ENCODE data around the gene FRY. TPM values are rescaled to one million over a fixed set of nuclear protein-coding genes. Genes with fewer than 3 reads are reported as not detected.

FRY gene
- total RNA-seq, 4 donors from 2014 or later = 21.1 to 89.7 (median 34.4) TPM

DNA sequence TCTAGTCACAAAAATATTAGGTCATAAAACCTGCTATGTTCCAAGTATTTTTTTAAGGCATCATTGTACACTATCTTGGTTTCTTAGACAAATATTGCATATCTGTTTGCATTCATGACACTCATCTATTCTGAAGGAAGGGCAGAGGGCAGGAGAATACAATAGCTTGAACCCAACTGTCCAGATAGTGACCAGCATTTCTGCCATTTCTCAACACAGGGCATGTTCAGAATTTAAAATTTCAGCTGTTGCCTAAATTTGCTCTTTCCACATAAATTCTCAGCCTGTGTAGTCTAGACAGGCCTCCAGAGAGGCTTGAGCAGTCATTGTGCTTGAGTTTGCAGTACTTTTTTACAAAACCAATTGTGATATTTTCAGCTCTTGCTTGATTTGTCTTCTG is 164.1 kb downstream of the FRY start:
- DNase-seq (ENCODE audit: low spot score) (no peak), ATAC-seq (ENCODE audit: low FRiP score) (no peak)
- TF ChIP-seq, protein P1, sequence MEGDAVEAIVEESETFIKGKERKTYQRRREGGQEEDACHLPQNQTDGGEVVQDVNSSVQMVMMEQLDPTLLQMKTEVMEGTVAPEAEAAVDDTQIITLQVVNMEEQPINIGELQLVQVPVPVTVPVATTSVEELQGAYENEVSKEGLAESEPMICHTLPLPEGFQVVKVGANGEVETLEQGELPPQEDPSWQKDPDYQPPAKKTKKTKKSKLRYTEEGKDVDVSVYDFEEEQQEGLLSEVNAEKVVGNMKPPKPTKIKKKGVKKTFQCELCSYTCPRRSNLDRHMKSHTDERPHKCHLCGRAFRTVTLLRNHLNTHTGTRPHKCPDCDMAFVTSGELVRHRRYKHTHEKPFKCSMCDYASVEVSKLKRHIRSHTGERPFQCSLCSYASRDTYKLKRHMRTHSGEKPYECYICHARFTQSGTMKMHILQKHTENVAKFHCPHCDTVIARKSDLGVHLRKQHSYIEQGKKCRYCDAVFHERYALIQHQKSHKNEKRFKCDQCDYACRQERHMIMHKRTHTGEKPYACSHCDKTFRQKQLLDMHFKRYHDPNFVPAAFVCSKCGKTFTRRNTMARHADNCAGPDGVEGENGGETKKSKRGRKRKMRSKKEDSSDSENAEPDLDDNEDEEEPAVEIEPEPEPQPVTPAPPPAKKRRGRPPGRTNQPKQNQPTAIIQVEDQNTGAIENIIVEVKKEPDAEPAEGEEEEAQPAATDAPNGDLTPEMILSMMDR (IDR thresholded peaks at IDR 0.05) = no peak

DNA sequence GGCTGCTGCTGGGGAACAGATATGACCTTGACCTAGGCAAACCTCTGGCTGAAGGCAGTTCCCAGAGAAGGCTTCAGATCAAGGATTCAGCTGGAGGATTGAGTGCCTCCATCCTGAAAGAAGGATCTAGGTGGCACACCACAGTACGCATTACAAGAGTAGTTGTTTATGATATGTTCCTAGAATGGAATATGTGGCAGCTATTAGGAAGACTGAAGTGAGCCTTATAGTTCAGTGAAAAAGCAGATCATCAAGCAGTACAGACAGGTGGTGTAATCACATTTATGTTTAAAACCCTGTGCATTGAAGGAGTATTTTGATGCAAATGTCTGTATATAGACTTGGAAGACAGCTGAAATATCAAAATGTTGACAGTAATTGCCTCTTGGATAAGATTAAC is 167.6 kb downstream of the FRY start:
- no peak for DNase-seq (ENCODE audit: low spot score)
- TF ChIP-seq, protein P1 (IDR thresholded peaks at IDR 0.05) = no peak
- no peak for ATAC-seq (ENCODE audit: low FRiP score)

DNA sequence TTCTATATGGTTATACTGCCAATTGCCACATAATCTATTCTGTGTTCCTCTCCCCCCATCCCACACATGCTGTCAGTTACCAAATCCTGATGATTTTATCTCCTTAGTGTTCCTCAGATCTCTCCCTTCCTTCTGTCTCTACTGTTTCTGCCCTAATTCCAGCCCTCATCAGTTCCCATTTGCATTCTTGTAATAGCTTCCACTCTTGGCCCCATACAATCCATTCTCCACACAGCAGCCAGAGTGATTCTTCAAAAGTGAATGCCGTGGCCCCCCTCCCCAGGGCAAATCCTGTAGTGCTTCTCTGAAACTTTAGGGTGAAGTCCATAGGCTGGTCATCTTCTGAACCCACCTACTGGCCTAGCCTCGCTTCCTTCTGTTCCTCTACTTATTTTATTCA is 169.2 kb downstream of the FRY start:
- ATAC-seq (ENCODE audit: low FRiP score) = no peak

DNA sequence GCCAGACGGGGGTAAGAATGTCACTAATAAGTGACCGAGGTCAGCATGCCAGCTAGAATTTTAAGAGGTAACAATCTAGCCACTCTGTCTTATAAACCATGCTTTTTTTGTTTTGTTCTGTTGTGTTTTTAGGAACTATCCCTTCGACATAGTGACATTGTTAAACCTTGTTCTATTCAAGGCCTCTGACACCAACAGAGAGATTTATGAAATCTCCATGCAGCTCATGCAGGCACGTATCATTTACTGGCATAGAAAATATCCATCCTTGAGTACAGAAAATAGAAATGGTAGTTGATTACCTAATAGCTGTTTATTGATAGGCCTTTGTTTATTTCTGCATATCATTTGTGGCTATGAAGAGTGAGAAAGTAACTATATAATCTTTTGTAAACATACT is 170.2 kb downstream of the FRY start:
- TF ChIP-seq, protein P1 (IDR thresholded peaks at IDR 0.05) = no peak
- no peak for DNase-seq (ENCODE audit: low spot score)
- ATAC-seq (ENCODE audit: low FRiP score) = no peak

More for the DNA sequence above, 169.2 kb downstream of the FRY start:
- no peak for DNase-seq (ENCODE audit: low spot score)
- TF ChIP-seq, protein P1 (IDR thresholded peaks at IDR 0.05) = no peak

DNA sequence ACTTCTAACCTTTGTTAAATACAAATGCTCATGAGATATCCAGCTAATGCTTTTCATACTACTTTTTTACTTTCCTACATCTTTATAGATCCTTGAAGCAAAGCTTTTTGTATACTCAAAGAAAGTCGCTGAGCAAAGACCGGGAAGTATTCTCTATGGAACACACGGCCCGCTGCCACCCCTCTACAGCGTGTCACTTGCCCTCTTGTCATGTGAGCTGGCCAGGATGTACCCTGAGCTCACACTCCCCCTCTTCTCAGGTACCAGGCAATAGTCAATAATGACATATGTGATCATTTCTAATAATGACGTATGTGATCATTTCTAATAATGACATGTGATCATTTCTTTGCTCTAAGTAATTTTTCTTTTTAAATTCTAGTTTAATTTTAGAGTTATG is 170.7 kb downstream of the FRY start:
- TF ChIP-seq, protein P1 (IDR thresholded peaks at IDR 0.05) = no peak
- ATAC-seq (ENCODE audit: low FRiP score) (no peak), DNase-seq (ENCODE audit: low spot score) (no peak)

DNA sequence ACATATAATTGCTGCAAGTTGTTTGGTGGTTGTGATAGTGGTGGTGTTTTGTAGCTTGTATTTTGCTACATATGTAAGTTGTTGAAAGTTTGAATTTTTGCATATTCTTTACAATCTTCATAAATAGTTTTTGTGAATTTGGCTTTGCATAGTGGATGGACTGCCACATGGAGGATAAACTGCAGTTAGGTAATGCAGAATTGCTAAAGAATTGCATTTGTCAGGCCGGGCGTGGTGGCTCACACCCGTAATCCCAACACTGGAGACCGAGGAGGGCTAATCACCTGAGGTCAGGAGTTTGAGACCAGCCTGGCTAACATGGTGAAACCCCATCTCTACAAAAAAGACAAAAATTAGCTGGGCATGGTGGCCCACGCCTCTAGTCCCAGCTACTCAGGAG is 171.6 kb downstream of the FRY start:
- no peak for DNase-seq (ENCODE audit: low spot score)

DNA sequence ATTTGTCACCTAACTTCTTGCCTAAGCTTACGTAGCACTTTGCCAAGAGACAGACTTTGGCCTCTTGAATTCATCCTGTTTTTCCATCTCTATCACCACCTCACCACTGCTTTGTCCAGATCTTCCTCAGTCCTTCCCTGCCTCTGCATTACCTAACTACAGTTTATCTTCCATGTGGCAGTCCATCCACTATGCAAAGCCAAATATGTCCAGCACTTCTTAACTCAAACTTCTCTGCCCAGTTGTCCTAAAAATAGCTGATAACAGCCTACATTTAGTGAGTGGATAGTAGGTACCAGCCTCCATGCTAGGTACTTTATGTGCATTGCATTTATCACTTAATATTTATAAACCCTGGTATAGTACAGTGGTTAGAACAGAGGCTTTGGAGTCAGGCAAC is 172.2 kb downstream of the FRY start:
- ATAC-seq (ENCODE audit: low FRiP score) = no peak
- TF ChIP-seq, protein P1 (IDR thresholded peaks at IDR 0.05) = no peak
- no peak for DNase-seq (ENCODE audit: low spot score)

More for the DNA sequence above, 171.6 kb downstream of the FRY start:
- no peak for ATAC-seq (ENCODE audit: low FRiP score)
- TF ChIP-seq, protein P1 (IDR thresholded peaks at IDR 0.05) = no peak

All from omental fat pad (tissue), 4 donors.